ENCODE data around the gene FARS2. TPM values are rescaled to one million over a fixed set of nuclear protein-coding genes. Genes with fewer than 3 reads are reported as not detected.

The FARS2 gene
- polyA plus RNA-seq, 1 of the 3 experiments (the other 2 are of a cell fraction) = 12.5 TPM

DNA sequence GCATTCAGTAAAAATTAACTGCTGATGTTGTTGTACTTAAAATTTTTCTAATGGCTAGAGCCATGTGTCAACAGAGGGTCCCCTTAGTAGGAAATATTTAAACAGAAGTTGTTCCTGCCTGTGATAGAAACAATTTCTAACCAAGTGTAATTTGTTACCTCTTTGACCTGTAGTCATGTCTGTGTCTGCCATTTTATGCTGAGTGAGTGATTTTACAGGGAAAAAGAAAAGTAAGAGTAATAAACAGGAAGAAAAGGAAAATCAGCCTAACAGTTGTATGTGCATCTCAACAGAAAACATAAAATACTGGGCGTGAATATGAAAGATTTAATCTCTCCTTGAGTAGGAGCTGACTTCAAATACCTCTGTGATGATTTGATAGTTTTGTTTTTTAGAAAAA is 172.0 kb downstream of the FARS2 start:
- no peak overlapping the region for H2AFZ ChIP-seq (ENCODE audit: low read depth)
- no peaks in the 10 kb centered on the region for H3K27me3 ChIP-seq (ENCODE audit: insufficient read depth)
- H3K79me2 ChIP-seq (ENCODE audit: insufficient read depth) = no peaks in the 10 kb centered on the region
- POLR2A ChIA-PET = no interaction called here
- H3K9ac ChIP-seq = no peak overlapping the region
- TF ChIP-seq TAF1 (IDR thresholded peaks at IDR 0.05; ENCODE audit: borderline replicate concordance, low read depth, low read length) (no peak), TCF12 (IDR thresholded peaks at IDR 0.05) (no peak), RFX5 (IDR thresholded peaks at IDR 0.05; ENCODE audit: low read length) (no peak), NFIC (IDR thresholded peaks at IDR 0.05; ENCODE audit: borderline replicate concordance) (no peak), ELF1 (IDR thresholded peaks at IDR 0.05) (no peak), POLR2AphosphoS5 (IDR thresholded peaks at IDR 0.05; ENCODE audit: low read depth, low read length) (no peak), GATA2 (CRISPR knock-in tag; IDR thresholded peaks at IDR 0.05) (no peak), MEF2A (IDR thresholded peaks at IDR 0.05; ENCODE audit: borderline replicate concordance, low read depth) (no peak), GABPA (IDR thresholded peaks at IDR 0.05; ENCODE audit: low read depth) (no peak), RAD21 (IDR thresholded peaks at IDR 0.05; ENCODE audit: low read length) (no peak)
- TF ChIP-seq, protein P1, sequence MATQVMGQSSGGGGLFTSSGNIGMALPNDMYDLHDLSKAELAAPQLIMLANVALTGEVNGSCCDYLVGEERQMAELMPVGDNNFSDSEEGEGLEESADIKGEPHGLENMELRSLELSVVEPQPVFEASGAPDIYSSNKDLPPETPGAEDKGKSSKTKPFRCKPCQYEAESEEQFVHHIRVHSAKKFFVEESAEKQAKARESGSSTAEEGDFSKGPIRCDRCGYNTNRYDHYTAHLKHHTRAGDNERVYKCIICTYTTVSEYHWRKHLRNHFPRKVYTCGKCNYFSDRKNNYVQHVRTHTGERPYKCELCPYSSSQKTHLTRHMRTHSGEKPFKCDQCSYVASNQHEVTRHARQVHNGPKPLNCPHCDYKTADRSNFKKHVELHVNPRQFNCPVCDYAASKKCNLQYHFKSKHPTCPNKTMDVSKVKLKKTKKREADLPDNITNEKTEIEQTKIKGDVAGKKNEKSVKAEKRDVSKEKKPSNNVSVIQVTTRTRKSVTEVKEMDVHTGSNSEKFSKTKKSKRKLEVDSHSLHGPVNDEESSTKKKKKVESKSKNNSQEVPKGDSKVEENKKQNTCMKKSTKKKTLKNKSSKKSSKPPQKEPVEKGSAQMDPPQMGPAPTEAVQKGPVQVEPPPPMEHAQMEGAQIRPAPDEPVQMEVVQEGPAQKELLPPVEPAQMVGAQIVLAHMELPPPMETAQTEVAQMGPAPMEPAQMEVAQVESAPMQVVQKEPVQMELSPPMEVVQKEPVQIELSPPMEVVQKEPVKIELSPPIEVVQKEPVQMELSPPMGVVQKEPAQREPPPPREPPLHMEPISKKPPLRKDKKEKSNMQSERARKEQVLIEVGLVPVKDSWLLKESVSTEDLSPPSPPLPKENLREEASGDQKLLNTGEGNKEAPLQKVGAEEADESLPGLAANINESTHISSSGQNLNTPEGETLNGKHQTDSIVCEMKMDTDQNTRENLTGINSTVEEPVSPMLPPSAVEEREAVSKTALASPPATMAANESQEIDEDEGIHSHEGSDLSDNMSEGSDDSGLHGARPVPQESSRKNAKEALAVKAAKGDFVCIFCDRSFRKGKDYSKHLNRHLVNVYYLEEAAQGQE (IDR thresholded peaks at IDR 0.05; ENCODE audit: low read depth, low read length) = no peak
- TF ChIP-seq, protein P2, sequence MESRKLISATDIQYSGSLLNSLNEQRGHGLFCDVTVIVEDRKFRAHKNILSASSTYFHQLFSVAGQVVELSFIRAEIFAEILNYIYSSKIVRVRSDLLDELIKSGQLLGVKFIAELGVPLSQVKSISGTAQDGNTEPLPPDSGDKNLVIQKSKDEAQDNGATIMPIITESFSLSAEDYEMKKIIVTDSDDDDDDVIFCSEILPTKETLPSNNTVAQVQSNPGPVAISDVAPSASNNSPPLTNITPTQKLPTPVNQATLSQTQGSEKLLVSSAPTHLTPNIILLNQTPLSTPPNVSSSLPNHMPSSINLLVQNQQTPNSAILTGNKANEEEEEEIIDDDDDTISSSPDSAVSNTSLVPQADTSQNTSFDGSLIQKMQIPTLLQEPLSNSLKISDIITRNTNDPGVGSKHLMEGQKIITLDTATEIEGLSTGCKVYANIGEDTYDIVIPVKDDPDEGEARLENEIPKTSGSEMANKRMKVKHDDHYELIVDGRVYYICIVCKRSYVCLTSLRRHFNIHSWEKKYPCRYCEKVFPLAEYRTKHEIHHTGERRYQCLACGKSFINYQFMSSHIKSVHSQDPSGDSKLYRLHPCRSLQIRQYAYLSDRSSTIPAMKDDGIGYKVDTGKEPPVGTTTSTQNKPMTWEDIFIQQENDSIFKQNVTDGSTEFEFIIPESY (IDR thresholded peaks at IDR 0.05; ENCODE audit: borderline replicate concordance, low read depth) = no peak
- TF ChIP-seq, protein P3, sequence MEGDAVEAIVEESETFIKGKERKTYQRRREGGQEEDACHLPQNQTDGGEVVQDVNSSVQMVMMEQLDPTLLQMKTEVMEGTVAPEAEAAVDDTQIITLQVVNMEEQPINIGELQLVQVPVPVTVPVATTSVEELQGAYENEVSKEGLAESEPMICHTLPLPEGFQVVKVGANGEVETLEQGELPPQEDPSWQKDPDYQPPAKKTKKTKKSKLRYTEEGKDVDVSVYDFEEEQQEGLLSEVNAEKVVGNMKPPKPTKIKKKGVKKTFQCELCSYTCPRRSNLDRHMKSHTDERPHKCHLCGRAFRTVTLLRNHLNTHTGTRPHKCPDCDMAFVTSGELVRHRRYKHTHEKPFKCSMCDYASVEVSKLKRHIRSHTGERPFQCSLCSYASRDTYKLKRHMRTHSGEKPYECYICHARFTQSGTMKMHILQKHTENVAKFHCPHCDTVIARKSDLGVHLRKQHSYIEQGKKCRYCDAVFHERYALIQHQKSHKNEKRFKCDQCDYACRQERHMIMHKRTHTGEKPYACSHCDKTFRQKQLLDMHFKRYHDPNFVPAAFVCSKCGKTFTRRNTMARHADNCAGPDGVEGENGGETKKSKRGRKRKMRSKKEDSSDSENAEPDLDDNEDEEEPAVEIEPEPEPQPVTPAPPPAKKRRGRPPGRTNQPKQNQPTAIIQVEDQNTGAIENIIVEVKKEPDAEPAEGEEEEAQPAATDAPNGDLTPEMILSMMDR (IDR thresholded peaks at IDR 0.05) = no peak
- TF ChIP-seq, protein P4, sequence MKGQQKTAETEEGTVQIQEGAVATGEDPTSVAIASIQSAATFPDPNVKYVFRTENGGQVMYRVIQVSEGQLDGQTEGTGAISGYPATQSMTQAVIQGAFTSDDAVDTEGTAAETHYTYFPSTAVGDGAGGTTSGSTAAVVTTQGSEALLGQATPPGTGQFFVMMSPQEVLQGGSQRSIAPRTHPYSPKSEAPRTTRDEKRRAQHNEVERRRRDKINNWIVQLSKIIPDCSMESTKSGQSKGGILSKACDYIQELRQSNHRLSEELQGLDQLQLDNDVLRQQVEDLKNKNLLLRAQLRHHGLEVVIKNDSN (IDR thresholded peaks at IDR 0.05; ENCODE audit: borderline replicate concordance, low read depth) = no peak
- TF ChIP-seq, protein P5, sequence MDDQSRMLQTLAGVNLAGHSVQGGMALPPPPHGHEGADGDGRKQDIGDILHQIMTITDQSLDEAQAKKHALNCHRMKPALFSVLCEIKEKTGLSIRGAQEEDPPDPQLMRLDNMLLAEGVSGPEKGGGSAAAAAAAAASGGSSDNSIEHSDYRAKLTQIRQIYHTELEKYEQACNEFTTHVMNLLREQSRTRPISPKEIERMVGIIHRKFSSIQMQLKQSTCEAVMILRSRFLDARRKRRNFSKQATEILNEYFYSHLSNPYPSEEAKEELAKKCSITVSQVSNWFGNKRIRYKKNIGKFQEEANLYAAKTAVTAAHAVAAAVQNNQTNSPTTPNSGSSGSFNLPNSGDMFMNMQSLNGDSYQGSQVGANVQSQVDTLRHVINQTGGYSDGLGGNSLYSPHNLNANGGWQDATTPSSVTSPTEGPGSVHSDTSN (IDR thresholded peaks at IDR 0.05) = no peak
- H3K9me2 ChIP-seq = no peaks in the 10 kb centered on the region
- H3K27ac ChIP-seq (ENCODE audit: low read depth in 2 of 2, low read length in 1 of 2) = no peak overlapping the region
- H3K4me1 ChIP-seq (ENCODE audit: control insufficient read depth in 1 of 2, insufficient read depth in 2 of 2, low read depth in 1 of 2, low read length in 1 of 2) = no peaks in the 10 kb centered on the region
- 100% methylated on average over 1 of the region's 1 CpG for WGBS (ENCODE audit: low lambda C conversion rate)
- DNase-seq = no peak
- H4K20me1 ChIP-seq (ENCODE audit: insufficient read depth) = no peaks in the 10 kb centered on the region
- H3K9me3 ChIP-seq = peaks cover 14% of the 10 kb centered on the region; the same call in 1 of the 2 replicates
- H3K36me3 ChIP-seq (replicated peaks in 1 of 2; ENCODE audit: control insufficient read depth in 1 of 2, insufficient read depth in 2 of 2, low read length in 1 of 2) = peaks cover 5 to 18% of the 10 kb centered on the region in 2 experiments
- H3F3A ChIP-seq (replicated peaks; ENCODE audit: insufficient read depth) = no peaks in the 10 kb centered on the region
- H3K4me2 ChIP-seq = no peak overlapping the region
- CTCF ChIA-PET = interaction anchor here (1.4 kb wide), 1 partner anchor 11 kb away, joined by 4 read pairs; no protein-coding TSS in a partner anchor
- no peak overlapping the region for H3K4me3 ChIP-seq (ENCODE audit: low read depth in 2 of 2, low read length in 1 of 2)
